HG03558 (cell line): ENCODE results near the gene TUBD1.

Experiments used
- ATAC-seq: cut with Tn5 transposase; IDR thresholded peaks from one replicate; pipeline ENCODE4 v1.9.1; 2021; ENCODE audit warnings: moderate number of reproducible peaks; ENCODE audit not compliant: unreplicated experiment; ENCODE audit errors: extremely low read depth

The TUBD1 gene

GRCh38 chr17:59828478-59828760 lies 64.3 kb downstream of the TUBD1 start:
- no peak for ATAC-seq

GRCh38 chr17:59827721-59828477 lies 64.8 kb downstream of the TUBD1 start:
- ATAC-seq: no peak

- ATAC-seq: no peak
Observed at GRCh38 chr17:59826706-59827453, 65.9 kb downstream of the TUBD1 start.

- ATAC-seq: no peak
Observed at GRCh38 chr17:59825533-59826322, 67.0 kb downstream of the TUBD1 start.

GRCh38 chr17:59815965-59816364 lies 76.8 kb downstream of the TUBD1 start:
- ATAC-seq: no peak

- ATAC-seq: no peak
Observed at GRCh38 chr17:59814685-59815084, 78.1 kb downstream of the TUBD1 start.

- no peak for ATAC-seq
Observed at GRCh38 chr17:59814276-59814675, 78.5 kb downstream of the TUBD1 start.

GRCh38 chr17:59812139-59812538 lies 80.6 kb downstream of the TUBD1 start:
- ATAC-seq: no peak

GRCh38 chr17:59811209-59811608 lies 81.5 kb downstream of the TUBD1 start:
- ATAC-seq: no peak

GRCh38 chr17:59810894-59811153 lies 81.9 kb downstream of the TUBD1 start:
- no peak for ATAC-seq
